GM12872 (cell line): Measurements from ENCODE around the gene RPS5.

Source experiments
- TF ChIP-seq, protein P1 (sequence below): IDR thresholded peaks from 3 replicates; pipeline ENCODE4 v1.5.1; 2011; ENCODE audit warnings: low read depth, mild to moderate bottlenecking, low read length, moderate library complexity; ENCODE audit not compliant: insufficient read depth

RPS5 gene

DNA sequence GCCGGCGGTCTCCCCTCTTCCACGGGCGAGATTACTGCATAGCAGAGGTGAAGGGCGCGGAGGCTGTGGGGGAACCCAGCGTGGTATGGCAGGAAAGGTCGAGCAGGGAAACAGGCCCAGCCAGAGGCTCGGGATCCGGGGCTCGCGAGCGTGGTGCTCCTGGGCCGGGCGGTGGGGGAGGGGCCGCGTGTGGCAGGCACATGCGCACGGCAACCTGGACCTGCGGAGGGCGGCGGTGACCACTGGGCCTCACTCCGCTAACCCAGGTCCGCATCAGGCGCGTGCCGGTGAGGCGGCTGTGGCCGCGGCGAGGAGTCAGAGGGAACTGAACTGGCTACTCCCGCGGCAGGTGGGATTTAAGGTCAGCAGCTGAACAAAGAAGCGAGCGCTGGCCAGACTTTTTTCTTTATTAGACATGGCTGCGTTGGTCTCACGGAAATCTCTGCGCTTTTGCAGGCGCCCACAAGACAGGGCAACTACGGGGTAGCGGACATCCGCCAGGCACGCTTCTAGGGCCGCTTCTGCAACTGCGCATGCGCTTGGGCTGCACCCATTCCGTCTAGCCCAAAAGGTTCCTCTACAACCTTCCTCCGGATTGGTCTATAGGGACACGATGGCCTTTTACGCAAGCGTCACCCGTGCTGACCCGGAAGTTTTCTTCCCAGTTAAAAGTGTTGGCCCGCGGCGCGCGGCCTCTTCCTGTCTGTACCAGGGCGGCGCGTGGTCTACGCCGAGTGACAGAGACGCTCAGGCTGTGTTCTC, at the start of gene RPS5:
RPS5 (plus strand) TSS at position 694 of the 762 bp plus-strand sequence. CDS start 869 bp downstream, outside the sequence.
- TF ChIP-seq, protein P1, sequence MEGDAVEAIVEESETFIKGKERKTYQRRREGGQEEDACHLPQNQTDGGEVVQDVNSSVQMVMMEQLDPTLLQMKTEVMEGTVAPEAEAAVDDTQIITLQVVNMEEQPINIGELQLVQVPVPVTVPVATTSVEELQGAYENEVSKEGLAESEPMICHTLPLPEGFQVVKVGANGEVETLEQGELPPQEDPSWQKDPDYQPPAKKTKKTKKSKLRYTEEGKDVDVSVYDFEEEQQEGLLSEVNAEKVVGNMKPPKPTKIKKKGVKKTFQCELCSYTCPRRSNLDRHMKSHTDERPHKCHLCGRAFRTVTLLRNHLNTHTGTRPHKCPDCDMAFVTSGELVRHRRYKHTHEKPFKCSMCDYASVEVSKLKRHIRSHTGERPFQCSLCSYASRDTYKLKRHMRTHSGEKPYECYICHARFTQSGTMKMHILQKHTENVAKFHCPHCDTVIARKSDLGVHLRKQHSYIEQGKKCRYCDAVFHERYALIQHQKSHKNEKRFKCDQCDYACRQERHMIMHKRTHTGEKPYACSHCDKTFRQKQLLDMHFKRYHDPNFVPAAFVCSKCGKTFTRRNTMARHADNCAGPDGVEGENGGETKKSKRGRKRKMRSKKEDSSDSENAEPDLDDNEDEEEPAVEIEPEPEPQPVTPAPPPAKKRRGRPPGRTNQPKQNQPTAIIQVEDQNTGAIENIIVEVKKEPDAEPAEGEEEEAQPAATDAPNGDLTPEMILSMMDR, result no peak

DNA sequence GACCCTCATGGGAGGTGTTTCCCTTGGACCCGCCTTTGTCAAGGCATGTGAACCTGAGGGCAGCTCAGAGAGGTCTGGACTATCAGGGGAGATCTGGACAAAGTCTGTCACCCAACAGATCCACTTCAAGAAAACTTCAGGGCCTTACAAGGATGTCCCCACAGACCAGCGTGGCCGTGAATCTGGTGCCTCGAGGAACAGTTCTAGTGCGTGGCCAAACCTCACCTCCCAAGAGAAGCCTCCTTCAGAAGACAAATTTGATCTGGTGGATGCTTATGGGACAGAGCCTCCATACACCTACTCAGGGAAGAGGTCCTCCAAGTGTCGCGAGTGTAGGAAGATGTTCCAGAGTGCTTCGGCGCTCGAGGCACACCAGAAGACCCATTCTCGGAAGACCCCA, 48.7 kb upstream of the RPS5 start:
- TF ChIP-seq, protein P1, result no peak

DNA sequence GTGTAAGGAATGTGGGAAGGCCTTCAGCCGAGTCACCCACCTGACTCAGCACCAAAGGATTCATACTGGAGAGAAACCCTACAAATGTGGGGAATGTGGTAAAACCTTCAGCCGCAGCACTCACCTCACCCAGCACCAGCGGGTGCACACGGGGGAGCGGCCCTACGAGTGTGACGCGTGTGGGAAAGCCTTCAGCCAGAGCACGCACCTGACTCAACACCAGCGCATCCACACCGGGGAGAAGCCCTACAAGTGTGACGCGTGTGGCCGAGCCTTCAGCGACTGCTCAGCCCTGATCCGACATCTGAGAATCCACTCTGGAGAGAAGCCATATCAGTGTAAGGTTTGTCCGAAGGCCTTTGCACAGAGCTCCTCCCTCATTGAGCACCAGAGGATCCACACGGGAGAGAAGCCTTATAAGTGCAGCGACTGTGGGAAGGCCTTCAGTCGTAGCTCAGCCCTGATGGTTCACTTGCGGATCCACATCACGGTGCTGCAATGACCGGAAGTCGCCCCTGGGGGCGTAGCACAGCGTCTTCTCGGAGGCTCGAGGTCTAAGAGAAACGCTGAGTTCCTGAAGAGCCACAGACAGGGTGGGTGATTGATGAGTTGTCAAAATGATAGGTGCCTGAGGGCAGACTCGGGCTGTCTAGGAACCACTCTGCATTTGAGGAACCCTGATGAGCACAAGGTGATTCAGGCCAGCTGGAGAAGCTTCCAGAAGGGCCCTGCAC, 48.1 kb upstream of the RPS5 start:
- TF ChIP-seq, protein P1, result 0 out of 3 replicates have a peak, but pooled peaks have one; percentile 20

DNA sequence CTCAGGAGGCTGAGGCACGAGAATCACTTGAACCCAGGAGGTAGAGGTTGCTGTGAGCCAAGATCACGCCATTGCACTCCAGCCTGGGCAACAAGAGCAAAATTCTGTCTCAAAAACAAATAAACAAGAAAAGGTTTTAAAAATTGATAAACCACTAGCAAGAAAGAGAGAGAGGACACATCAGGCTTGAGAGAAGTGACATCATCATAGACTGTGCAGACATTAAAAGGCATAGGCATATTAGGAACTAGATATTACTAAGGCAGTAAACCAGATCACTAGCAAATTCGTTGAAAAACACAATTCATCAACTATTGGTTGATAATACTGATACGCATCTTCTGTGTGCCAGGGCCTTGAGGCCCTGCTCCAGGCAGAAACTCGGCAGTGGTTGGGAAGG, 41.5 kb upstream of the RPS5 start:
- TF ChIP-seq, protein P1, result no peak

DNA sequence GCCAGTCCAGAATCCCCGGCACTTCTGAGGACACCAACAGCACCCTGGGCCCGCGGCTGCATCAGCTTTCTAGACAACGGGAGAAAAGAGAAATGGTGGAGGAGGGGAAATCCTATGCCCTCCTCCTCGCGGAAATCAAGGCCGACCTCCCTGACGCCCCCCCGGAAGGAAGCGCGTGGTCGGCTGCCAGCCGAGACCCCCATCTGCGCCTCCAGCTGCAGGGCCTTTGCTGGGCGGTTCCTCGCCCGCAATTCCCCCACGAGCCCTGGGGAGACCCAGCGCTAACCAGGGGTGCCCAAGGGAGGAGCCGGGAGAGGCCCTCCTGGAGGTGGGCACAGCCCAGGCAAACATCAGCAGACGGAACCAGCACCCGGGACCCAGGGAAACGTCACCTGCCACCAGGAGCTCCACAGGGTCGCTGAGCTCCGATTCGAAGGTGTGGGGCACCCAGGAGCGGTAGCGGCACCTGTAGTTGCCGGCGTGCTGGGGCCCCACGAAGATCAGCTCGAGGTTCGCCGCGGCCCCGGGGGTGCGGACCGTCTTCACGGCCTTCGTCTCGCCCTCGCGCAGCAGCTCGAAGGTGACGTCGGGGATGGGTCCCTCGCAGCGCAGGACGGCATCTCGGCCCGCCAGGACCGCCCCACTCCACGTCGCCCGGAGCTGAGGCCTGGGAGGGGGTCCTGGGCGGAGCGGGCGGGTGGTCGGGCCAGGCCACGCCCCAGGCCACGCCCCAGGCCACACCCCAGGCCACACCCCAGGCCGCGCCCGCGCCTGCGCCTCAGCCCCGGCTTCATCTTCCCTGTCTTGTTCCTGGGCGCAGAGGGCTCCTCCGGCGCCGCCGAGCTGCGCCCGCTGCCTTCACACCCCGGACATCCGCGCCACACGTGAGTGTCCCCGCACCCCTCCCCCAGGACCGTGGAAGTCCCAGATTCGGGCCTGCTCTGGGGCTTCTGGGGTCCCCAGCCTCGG, 39.8 kb upstream of the RPS5 start:
- TF ChIP-seq, protein P1, result no peak

DNA sequence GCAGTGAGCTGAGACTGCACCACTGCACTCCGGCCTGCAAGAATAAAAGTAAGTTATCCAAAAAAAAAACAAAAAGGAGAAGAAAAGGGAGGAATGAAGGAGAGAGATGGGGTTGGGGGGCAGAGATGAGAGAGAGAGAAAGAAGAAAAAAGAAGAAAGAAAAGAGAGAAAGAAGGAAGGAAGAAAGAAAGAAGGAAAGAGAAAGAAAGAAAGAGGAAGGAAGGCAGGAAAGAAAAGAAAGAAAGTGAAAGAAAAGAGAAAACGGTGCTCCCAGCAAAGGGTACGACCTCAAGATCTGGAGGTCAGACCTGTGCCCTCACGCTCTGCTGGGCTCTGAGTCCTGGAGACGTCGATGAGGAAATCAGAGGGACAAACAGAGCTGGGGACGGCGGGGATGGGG, 37.5 kb upstream of the RPS5 start:
- TF ChIP-seq, protein P1, result no peak
